WTC11 (cell line): ENCODE results near the gene RGS17. TPM values are rescaled to one million over a fixed set of nuclear protein-coding genes. Genes with fewer than 3 reads are reported as not detected.
"Not testable (repeated sequence)": the region's sequence is repeated elsewhere in the genome, so short reads cannot be mapped to it uniquely, and the experiment has no call there.

Experiments used
- ATAC-seq: fragments of 200-7000 bp; cut with Tn5 transposase; 2 replicates; pipeline ENCODE4 v1.10.0; 2021; ENCODE audit warnings: mild to moderate bottlenecking, moderate library complexity
- CTCF ChIA-PET: fragments of 300-600 bp; sonication (Branson Sonifier 250); formaldehyde crosslinking; loops from one replicate; lab custom pipeline; 2021; ENCODE audit warnings: antibody characterized with exemption; lab: Charles Lee
- POLR2A ChIA-PET: fragments of 350-600 bp; sonication (Branson Sonifier 250); formaldehyde crosslinking; loops from one replicate; lab custom pipeline; 2021; ENCODE audit warnings: antibody characterized with exemption; lab: Charles Lee
- DNase-seq: peaks from one replicate; pipeline ENCODE4 v3.0.0; 2021; ENCODE audit warnings: low spot score
- H3K27ac Mint-ChIP-seq: 2 replicates; pipeline ENCODE4 v1.8.0; 2021; ENCODE audit warnings: mixed read lengths
- H3K27me3 Mint-ChIP-seq: 2 replicates; pipeline ENCODE4 v1.8.0; 2021; ENCODE audit warnings: low read depth, mild to moderate bottlenecking, moderate library complexity, mixed read lengths
- H3K36me3 Mint-ChIP-seq: 2 replicates; pipeline ENCODE4 v1.8.0; 2021; ENCODE audit warnings: mixed read lengths
- H3K4me1 Mint-ChIP-seq: 2 replicates; pipeline ENCODE4 v1.8.0; 2022; ENCODE audit warnings: mixed read lengths
- H3K4me3 Mint-ChIP-seq: 2 replicates; pipeline ENCODE4 v1.8.0; 2021; ENCODE audit warnings: mild to moderate bottlenecking, moderate library complexity, mixed read lengths
- H3K9me3 Mint-ChIP-seq: 2 replicates; pipeline ENCODE4 v1.8.0; 2021; ENCODE audit warnings: mixed read lengths
- ELF4 ChIP-seq: sonication (generic); formaldehyde crosslinking; IDR thresholded peaks from 2 replicates; pipeline ENCODE4 v1.8.1; 2022; ENCODE audit warnings: low read depth, mild to moderate bottlenecking, moderate library complexity, missing genetic modification reagents
- EMX1 ChIP-seq: fragments of 250-450 bp; sonication (Bioruptor Pico); IDR thresholded peaks from 2 replicates; pipeline ENCODE4 v1.8.0; 2021; ENCODE audit warnings: mild to moderate bottlenecking
- HMGA2 ChIP-seq: fragments of 250-450 bp; sonication (Bioruptor Pico); IDR thresholded peaks from 2 replicates; pipeline ENCODE4 v1.4.0; 2021; ENCODE audit warnings: mild to moderate bottlenecking, moderate library complexity
- IRF2 ChIP-seq: sonication (generic); formaldehyde crosslinking; IDR thresholded peaks from 2 replicates; pipeline ENCODE4 v1.8.0; 2022; ENCODE audit warnings: low read depth, missing genetic modification reagents, borderline replicate concordance
- MXD4 ChIP-seq: fragments of 250-450 bp; sonication (Bioruptor Pico); IDR thresholded peaks from 2 replicates; pipeline ENCODE4 v1.8.0; 2021; ENCODE audit warnings: mild to moderate bottlenecking, moderate library complexity, borderline replicate concordance
- NFATC4 ChIP-seq: fragments of 250-450 bp; sonication (Bioruptor Pico); IDR thresholded peaks from 2 replicates; pipeline ENCODE4 v1.9.0; 2021; ENCODE audit warnings: mild to moderate bottlenecking
- NR1H2 ChIP-seq: sonication (generic); formaldehyde crosslinking; IDR thresholded peaks from 2 replicates; pipeline ENCODE4 v1.9.0; 2021; ENCODE audit warnings: mild to moderate bottlenecking, moderate library complexity, missing genetic modification reagents
- NR2C2 ChIP-seq: sonication (generic); formaldehyde crosslinking; IDR thresholded peaks from 2 replicates; pipeline ENCODE4 v1.8.0; 2022; ENCODE audit warnings: mild to moderate bottlenecking, missing genetic modification reagents
- OVOL2 ChIP-seq: fragments of 250-450 bp; sonication (Bioruptor Pico); IDR thresholded peaks from 2 replicates; pipeline ENCODE4 v1.9.0; 2021; ENCODE audit warnings: mild to moderate bottlenecking, borderline replicate concordance
- RORB ChIP-seq: fragments of 250-450 bp; sonication (Bioruptor Pico); IDR thresholded peaks from 2 replicates; pipeline ENCODE4 v1.9.0; 2021; ENCODE audit warnings: mild to moderate bottlenecking
- SMAD4 ChIP-seq: sonication (generic); formaldehyde crosslinking; IDR thresholded peaks from 2 replicates; pipeline ENCODE4 v1.8.0; 2022; ENCODE audit warnings: mild to moderate bottlenecking, missing genetic modification reagents
- TEAD4 ChIP-seq: sonication (generic); formaldehyde crosslinking; IDR thresholded peaks from 2 replicates; pipeline ENCODE4 v1.8.0; 2022; ENCODE audit warnings: mild to moderate bottlenecking, missing genetic modification reagents
- ZNF219 ChIP-seq: sonication (generic); formaldehyde crosslinking; IDR thresholded peaks from 2 replicates; pipeline ENCODE4 v1.8.0; 2023; ENCODE audit warnings: missing genetic modification reagents, mild to moderate bottlenecking, borderline replicate concordance
- ZNF317 ChIP-seq: sonication (generic); formaldehyde crosslinking; IDR thresholded peaks from 2 replicates; pipeline ENCODE4 v1.8.1; 2023; ENCODE audit warnings: low read depth, mild to moderate bottlenecking, moderate library complexity, missing genetic modification reagents, borderline replicate concordance
- total RNA-seq: library from RNA; stranded (reverse); gene quantifications from 3 replicates; pipeline ENCODE4 v1.2.3, GENCODE V29; 2021
- TF ChIP-seq, protein P1 (sequence below): sonication (generic); formaldehyde crosslinking; IDR thresholded peaks from 2 replicates; pipeline ENCODE4 v1.8.1; 2022; ENCODE audit warnings: low read depth, mild to moderate bottlenecking, moderate library complexity, missing genetic modification reagents, borderline replicate concordance
- TF ChIP-seq, protein P2 (sequence below): sonication (generic); formaldehyde crosslinking; IDR thresholded peaks from 2 replicates; pipeline ENCODE4 v1.8.1; 2023; ENCODE audit warnings: mild to moderate bottlenecking, missing genetic modification reagents
- TF ChIP-seq, protein P3 (sequence below): sonication (generic); formaldehyde crosslinking; IDR thresholded peaks from 2 replicates; pipeline ENCODE4 v1.8.0; 2022; ENCODE audit warnings: mild to moderate bottlenecking, missing genetic modification reagents
- TF ChIP-seq, protein P4 (sequence below): sonication (generic); formaldehyde crosslinking; IDR thresholded peaks from 2 replicates; pipeline ENCODE4 v1.8.0; 2023; ENCODE audit warnings: missing genetic modification reagents
- TF ChIP-seq, protein P5 (sequence below): sonication (generic); formaldehyde crosslinking; IDR thresholded peaks from 2 replicates; pipeline ENCODE4 v1.8.1; 2023; ENCODE audit warnings: mild to moderate bottlenecking, moderate library complexity, missing genetic modification reagents
- TF ChIP-seq, protein P6 (sequence below): sonication (generic); formaldehyde crosslinking; IDR thresholded peaks from 2 replicates; pipeline ENCODE4 v1.8.1; 2022; ENCODE audit warnings: low read depth, missing genetic modification reagents, borderline replicate concordance
- TF ChIP-seq, protein P7 (sequence below): sonication (generic); formaldehyde crosslinking; conservative IDR thresholded peaks from 2 replicates; pipeline ENCODE4 v1.8.1; 2023; ENCODE audit warnings: mild to moderate bottlenecking, low read depth, missing genetic modification reagents, moderate library complexity

RGS17 gene
- total RNA-seq, 1 experiment from 2014 or later = 9.3 TPM

DNA sequence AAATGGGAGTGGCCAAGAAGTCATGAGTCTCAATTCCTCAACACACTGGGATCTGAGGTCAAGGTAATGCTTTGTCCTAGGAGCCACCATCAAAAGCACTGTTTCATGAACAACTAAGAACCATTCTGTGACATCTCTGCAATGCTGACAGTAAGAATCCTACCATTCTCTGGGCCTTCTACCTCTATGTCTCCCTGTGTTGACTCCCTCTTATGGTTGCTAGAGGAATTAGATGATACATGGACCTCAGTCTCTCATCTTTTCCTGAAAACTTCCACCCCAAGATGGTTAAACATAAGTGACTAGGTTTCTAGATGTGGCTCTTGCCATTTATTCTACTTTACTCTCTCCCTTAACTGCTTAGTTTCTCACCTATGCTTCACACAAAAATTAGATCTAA is 137.7 kb downstream of the RGS17 start:
- Mint-ChIP-seq H3K27ac (no peak overlapping the region; the same call in 1 of the 2 replicates), H3K4me3 (no peak overlapping the region), H3K4me1 (no peaks in the 10 kb centered on the region), H3K9me3 (no peaks in the 10 kb centered on the region), H3K36me3 (peaks cover 42% of the 10 kb centered on the region), H3K27me3 (no peaks in the 10 kb centered on the region)
- POLR2A ChIA-PET = no interaction called here
- DNase-seq (no peak), ATAC-seq (peak; percentile 83)
- TF ChIP-seq, protein P1, sequence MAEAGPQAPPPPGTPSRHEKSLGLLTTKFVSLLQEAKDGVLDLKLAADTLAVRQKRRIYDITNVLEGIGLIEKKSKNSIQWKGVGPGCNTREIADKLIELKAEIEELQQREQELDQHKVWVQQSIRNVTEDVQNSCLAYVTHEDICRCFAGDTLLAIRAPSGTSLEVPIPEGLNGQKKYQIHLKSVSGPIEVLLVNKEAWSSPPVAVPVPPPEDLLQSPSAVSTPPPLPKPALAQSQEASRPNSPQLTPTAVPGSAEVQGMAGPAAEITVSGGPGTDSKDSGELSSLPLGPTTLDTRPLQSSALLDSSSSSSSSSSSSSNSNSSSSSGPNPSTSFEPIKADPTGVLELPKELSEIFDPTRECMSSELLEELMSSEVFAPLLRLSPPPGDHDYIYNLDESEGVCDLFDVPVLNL (CRISPR knock-in tag) = no peak
- no peak for TF ChIP-seq TEAD4 (CRISPR knock-in tag)
- TF ChIP-seq, protein P2, sequence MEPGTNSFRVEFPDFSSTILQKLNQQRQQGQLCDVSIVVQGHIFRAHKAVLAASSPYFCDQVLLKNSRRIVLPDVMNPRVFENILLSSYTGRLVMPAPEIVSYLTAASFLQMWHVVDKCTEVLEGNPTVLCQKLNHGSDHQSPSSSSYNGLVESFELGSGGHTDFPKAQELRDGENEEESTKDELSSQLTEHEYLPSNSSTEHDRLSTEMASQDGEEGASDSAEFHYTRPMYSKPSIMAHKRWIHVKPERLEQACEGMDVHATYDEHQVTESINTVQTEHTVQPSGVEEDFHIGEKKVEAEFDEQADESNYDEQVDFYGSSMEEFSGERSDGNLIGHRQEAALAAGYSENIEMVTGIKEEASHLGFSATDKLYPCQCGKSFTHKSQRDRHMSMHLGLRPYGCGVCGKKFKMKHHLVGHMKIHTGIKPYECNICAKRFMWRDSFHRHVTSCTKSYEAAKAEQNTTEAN (CRISPR knock-in tag) = no peak
- no peak for TF ChIP-seq EMX1 (CRISPR knock-in tag)
- no peak for TF ChIP-seq SMAD4
- TF ChIP-seq, protein P3, sequence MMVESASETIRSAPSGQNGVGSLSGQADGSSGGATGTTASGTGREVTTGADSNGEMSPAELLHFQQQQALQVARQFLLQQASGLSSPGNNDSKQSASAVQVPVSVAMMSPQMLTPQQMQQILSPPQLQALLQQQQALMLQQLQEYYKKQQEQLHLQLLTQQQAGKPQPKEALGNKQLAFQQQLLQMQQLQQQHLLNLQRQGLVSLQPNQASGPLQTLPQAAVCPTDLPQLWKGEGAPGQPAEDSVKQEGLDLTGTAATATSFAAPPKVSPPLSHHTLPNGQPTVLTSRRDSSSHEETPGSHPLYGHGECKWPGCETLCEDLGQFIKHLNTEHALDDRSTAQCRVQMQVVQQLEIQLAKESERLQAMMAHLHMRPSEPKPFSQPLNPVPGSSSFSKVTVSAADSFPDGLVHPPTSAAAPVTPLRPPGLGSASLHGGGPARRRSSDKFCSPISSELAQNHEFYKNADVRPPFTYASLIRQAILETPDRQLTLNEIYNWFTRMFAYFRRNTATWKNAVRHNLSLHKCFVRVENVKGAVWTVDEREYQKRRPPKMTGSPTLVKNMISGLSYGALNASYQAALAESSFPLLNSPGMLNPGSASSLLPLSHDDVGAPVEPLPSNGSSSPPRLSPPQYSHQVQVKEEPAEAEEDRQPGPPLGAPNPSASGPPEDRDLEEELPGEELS = no peak
- no peak for TF ChIP-seq HMGA2 (CRISPR knock-in tag)
- no peak for TF ChIP-seq ZNF219 (CRISPR knock-in tag)
- no peak for TF ChIP-seq NFATC4 (CRISPR knock-in tag)
- TF ChIP-seq RORB (CRISPR knock-in tag) = no peak
- TF ChIP-seq NR2C2 (CRISPR knock-in tag) = no peak
- TF ChIP-seq ELF4 (CRISPR knock-in tag) = no peak
- TF ChIP-seq, protein P4, sequence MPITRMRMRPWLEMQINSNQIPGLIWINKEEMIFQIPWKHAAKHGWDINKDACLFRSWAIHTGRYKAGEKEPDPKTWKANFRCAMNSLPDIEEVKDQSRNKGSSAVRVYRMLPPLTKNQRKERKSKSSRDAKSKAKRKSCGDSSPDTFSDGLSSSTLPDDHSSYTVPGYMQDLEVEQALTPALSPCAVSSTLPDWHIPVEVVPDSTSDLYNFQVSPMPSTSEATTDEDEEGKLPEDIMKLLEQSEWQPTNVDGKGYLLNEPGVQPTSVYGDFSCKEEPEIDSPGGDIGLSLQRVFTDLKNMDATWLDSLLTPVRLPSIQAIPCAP (CRISPR knock-in tag) = no peak
- TF ChIP-seq, all 79 proteins: peak for 0
- CTCF ChIA-PET = no interaction called here

DNA sequence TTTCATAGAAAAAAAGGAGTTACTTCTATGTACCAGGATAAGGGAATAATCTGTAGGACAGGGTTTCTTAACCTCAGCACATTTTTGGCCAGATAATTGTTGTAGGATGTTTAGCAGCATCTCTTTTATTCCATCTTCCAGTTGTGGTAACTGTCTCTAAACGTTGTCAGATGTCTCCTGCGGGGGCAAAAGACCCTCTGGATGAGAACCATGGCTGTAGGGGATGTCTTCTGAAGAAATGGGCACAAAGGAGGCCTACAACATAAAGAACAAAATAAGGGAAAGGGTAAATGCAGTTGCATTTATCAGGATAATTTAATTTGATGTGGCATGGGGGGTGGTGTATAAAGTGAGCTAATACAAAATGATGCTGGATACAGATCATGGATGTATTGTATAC is 144.1 kb downstream of the RGS17 start:
- TF ChIP-seq MXD4 (CRISPR knock-in tag) (no peak), OVOL2 (CRISPR knock-in tag) (no peak), IRF2 (CRISPR knock-in tag) (no peak), ZNF317 (CRISPR knock-in tag) (peak; percentile 62; the same call in 1 of the 2 replicates), NR1H2 (CRISPR knock-in tag) (no peak)
- TF ChIP-seq, protein P5, sequence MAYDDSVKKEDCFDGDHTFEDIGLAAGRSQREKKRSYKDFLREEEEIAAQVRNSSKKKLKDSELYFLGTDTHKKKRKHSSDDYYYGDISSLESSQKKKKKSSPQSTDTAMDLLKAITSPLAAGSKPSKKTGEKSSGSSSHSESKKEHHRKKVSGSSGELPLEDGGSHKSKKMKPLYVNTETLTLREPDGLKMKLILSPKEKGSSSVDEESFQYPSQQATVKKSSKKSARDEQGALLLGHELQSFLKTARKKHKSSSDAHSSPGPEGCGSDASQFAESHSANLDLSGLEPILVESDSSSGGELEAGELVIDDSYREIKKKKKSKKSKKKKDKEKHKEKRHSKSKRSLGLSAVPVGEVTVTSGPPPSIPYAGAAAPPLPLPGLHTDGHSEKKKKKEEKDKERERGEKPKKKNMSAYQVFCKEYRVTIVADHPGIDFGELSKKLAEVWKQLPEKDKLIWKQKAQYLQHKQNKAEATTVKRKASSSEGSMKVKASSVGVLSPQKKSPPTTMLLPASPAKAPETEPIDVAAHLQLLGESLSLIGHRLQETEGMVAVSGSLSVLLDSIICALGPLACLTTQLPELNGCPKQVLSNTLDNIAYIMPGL = no peak
- TF ChIP-seq, protein P6, sequence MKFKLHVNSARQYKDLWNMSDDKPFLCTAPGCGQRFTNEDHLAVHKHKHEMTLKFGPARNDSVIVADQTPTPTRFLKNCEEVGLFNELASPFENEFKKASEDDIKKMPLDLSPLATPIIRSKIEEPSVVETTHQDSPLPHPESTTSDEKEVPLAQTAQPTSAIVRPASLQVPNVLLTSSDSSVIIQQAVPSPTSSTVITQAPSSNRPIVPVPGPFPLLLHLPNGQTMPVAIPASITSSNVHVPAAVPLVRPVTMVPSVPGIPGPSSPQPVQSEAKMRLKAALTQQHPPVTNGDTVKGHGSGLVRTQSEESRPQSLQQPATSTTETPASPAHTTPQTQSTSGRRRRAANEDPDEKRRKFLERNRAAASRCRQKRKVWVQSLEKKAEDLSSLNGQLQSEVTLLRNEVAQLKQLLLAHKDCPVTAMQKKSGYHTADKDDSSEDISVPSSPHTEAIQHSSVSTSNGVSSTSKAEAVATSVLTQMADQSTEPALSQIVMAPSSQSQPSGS (CRISPR knock-in tag) = no peak
- TF ChIP-seq, protein P7, sequence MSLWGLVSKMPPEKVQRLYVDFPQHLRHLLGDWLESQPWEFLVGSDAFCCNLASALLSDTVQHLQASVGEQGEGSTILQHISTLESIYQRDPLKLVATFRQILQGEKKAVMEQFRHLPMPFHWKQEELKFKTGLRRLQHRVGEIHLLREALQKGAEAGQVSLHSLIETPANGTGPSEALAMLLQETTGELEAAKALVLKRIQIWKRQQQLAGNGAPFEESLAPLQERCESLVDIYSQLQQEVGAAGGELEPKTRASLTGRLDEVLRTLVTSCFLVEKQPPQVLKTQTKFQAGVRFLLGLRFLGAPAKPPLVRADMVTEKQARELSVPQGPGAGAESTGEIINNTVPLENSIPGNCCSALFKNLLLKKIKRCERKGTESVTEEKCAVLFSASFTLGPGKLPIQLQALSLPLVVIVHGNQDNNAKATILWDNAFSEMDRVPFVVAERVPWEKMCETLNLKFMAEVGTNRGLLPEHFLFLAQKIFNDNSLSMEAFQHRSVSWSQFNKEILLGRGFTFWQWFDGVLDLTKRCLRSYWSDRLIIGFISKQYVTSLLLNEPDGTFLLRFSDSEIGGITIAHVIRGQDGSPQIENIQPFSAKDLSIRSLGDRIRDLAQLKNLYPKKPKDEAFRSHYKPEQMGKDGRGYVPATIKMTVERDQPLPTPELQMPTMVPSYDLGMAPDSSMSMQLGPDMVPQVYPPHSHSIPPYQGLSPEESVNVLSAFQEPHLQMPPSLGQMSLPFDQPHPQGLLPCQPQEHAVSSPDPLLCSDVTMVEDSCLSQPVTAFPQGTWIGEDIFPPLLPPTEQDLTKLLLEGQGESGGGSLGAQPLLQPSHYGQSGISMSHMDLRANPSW (CRISPR knock-in tag) = no peak
- peaks cover 13% of the 10 kb centered on the region for H3K4me1 Mint-ChIP-seq
- H3K27me3 Mint-ChIP-seq = no peaks in the 10 kb centered on the region
- ATAC-seq (no peak), DNase-seq (no peak)
- no peak overlapping the region for H3K4me3 Mint-ChIP-seq
- H3K9me3 Mint-ChIP-seq = no peaks in the 10 kb centered on the region
- peaks cover 22% of the 10 kb centered on the region for H3K36me3 Mint-ChIP-seq
- CTCF ChIA-PET = no interaction called here
- H3K27ac Mint-ChIP-seq = no peak overlapping the region
- POLR2A ChIA-PET = interaction anchor here (0.6 kb wide), 1 partner anchor 1747 kb away, joined by 6 read pairs; the partner anchor contains the start of gene AKAP12

DNA sequence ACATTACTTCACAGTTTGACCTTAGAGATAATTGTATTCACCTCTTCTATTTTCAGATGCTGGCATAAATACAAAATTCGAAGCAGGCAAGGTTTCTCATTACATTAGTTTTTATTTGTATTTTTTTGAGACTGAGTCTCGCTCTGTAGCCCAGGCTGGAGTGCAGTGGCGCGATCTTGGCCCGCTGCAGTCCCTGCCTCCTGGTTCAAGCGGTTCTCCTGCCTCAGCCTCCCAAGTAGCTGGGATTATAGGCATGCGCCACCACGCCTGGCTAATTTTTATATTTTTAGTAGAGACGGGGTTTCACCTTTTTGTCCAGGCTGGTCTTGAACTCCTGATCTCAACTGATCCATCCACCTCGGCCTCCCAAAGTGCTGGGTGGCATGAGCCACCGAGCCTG is 145.8 kb downstream of the RGS17 start:
- DNase-seq, H3K9me3 Mint-ChIP-seq, ATAC-seq, H3K27me3 Mint-ChIP-seq, CTCF ChIA-PET, POLR2A ChIA-PET: not testable (repeated sequence)
- Mint-ChIP-seq H3K27ac (peak overlapping the region; percentile 32; the same call in 1 of the 2 replicates), H3K4me3 (peak overlapping the region; percentile 96), H3K4me1 (peaks cover 22% of the 10 kb centered on the region), H3K36me3 (peaks cover 23% of the 10 kb centered on the region)
